Uterus (tissue), 2 donors: ENCODE results near the gene KCNMA1.

ENCODE experiments used
- CTCF ChIP-seq, 4 experiments: fragments of 200-600 bp in 2 of 4; fragments of 450-650 bp in 2 of 4; sonication (generic) in 2 of 4; IDR thresholded peaks; one replicate each; pipeline ENCODE4 v1.5.1; 2016 to 2019; ENCODE audit warnings: antibody characterized with exemption in 4 of 4, mild to moderate bottlenecking in 2 of 4, moderate library complexity in 1 of 4
- POLR2A ChIP-seq, 2 donors: fragments of 450-650 bp; IDR thresholded peaks; one replicate each; pipeline ENCODE4 v1.6.1; 2016; ENCODE audit warnings: antibody characterized with exemption in 2 of 2, mild to moderate bottlenecking in 1 of 2, moderate library complexity in 1 of 2

GRCh38 chr10:77071001-77071511 lies 566.6 kb downstream of the KCNMA1 start:
- TF ChIP-seq POLR2A (IDR thresholded peaks at IDR 0.05) (no peak), CTCF (IDR thresholded peaks at IDR 0.05) (no peak)
